Breast epithelium (tissue), 3 donors: ENCODE data around the gene ARHGAP30.

Source experiments
- CTCF ChIP-seq, 3 donors: fragments of 450-650 bp; IDR thresholded peaks; one replicate each; pipeline ENCODE4 v1.5.1; 2016 to 2017; ENCODE audit warnings: antibody characterized with exemption in 3 of 3, mild to moderate bottlenecking in 3 of 3, moderate library complexity in 3 of 3
- POLR2A ChIP-seq: fragments of 450-650 bp; IDR thresholded peaks from one replicate; pipeline ENCODE4 v1.6.1; 2016; ENCODE audit warnings: antibody characterized with exemption, mild to moderate bottlenecking, moderate library complexity
- POLR2AphosphoS5 ChIP-seq, 3 donors: sonication (generic); formaldehyde crosslinking; IDR thresholded peaks; one replicate each; pipeline ENCODE4 v1.6.1; 2017; ENCODE audit warnings: antibody characterized with exemption in 3 of 3

GRCh38 chr1:161072751-161073449 is 3.2 kb upstream of the ARHGAP30 start:
- TF ChIP-seq CTCF (IDR thresholded peaks at IDR 0.05) (no peak), POLR2A (no peak), POLR2AphosphoS5 (IDR thresholded peaks at IDR 0.05) (no peak)
